Keratinocyte (primary cell): Measurements from ENCODE around the gene ZNF169. TPM values are rescaled to one million over a fixed set of nuclear protein-coding genes. Genes with fewer than 3 reads are reported as not detected.

Experiments used
- DNase-seq: peaks from one replicate; pipeline ENCODE4 v3.0.0-alpha.2; 2011; ENCODE audit warnings: low read depth, missing footprints, low spot score
- FAIRE-seq: peaks from 2 replicates; lab custom pipeline; 2011; peaks lifted over from hg19 to GRCh38; lab: Jason Lieb, UNC
- H2AFZ ChIP-seq: 2 replicates; pipeline ENCODE4 v1.6.0; 2012; ENCODE audit warnings: low read length, control low read depth, inconsistent platforms; ENCODE audit not compliant: control insufficient read depth
- H3K27ac ChIP-seq: 2 replicates; pipeline ENCODE4 v1.5.1; 2011; ENCODE audit warnings: low read length; ENCODE audit not compliant: control insufficient read depth, insufficient read depth
- H3K27me3 ChIP-seq: 3 replicates; pipeline ENCODE4 v1.6.0; 2011; ENCODE audit warnings: low read length; ENCODE audit not compliant: control insufficient read depth, insufficient read depth; ENCODE audit errors: extremely low read depth
- H3K36me3 ChIP-seq, 2 experiments: 2 replicates in 1 of 2; 3 replicates in 1 of 2; pipeline ENCODE4 v1.5.1; 2011; ENCODE audit warnings: low read length in 2 of 2, mild to moderate bottlenecking in 1 of 2; ENCODE audit not compliant: control insufficient read depth in 2 of 2, insufficient read depth in 2 of 2; ENCODE audit errors: extremely low read depth in 1 of 2
- H3K4me1 ChIP-seq: 3 replicates; pipeline ENCODE4 v1.5.1; 2011; ENCODE audit warnings: low read length; ENCODE audit not compliant: control insufficient read depth, insufficient read depth; ENCODE audit errors: extremely low read depth
- H3K4me2 ChIP-seq: 3 replicates; pipeline ENCODE4 v1.6.0; 2011; ENCODE audit warnings: low read depth, low read length; ENCODE audit not compliant: control insufficient read depth, insufficient read depth; ENCODE audit errors: extremely low read depth
- H3K4me3 ChIP-seq, 3 experiments: fragments of 200-600 bp in 1 of 3; sonication (generic) in 1 of 3; 2 replicates in 2 of 3; 3 replicates in 1 of 3; pipeline ENCODE4 v1.5.1; 2011 to 2016; ENCODE audit warnings: low read length in 3 of 3, mild to moderate bottlenecking in 3 of 3, control low read depth in 2 of 3, inconsistent platforms in 1 of 3, low read depth in 1 of 3, mixed read lengths in 1 of 3, mixed run types in 1 of 3, moderate library complexity in 1 of 3; ENCODE audit not compliant: control insufficient read depth in 2 of 3, insufficient read depth in 2 of 3; ENCODE audit errors: extremely low read depth in 1 of 3
- H3K79me2 ChIP-seq: 2 replicates; pipeline ENCODE4 v1.6.0; 2012; ENCODE audit warnings: low read length; ENCODE audit not compliant: control insufficient read depth, insufficient read depth
- H3K9ac ChIP-seq: 3 replicates; pipeline ENCODE4 v1.6.0; 2011; ENCODE audit warnings: low read length; ENCODE audit not compliant: control insufficient read depth, insufficient read depth; ENCODE audit errors: extremely low read depth
- H3K9me1 ChIP-seq: 3 replicates; pipeline ENCODE4 v1.6.0; 2011; ENCODE audit warnings: low read length; ENCODE audit not compliant: control insufficient read depth, insufficient read depth; ENCODE audit errors: extremely low read depth
- H3K9me3 ChIP-seq: 2 replicates; pipeline ENCODE4 v1.5.1; 2012; ENCODE audit warnings: low read depth, low read length; ENCODE audit not compliant: control insufficient read depth
- H4K20me1 ChIP-seq: 3 replicates; pipeline ENCODE4 v1.6.0; 2011; ENCODE audit warnings: low read length; ENCODE audit not compliant: control insufficient read depth, insufficient read depth; ENCODE audit errors: extremely low read depth
- EZH2 ChIP-seq: IDR thresholded peaks from one replicate; pipeline ENCODE4 v1.6.1; 2012; ENCODE audit warnings: inconsistent platforms, mild to moderate bottlenecking, low read length, moderate library complexity
- dilution Hi-C: fragments of 300-500 bp; cut with MboI; formaldehyde crosslinking; loops from one replicate; pipeline ENCODE4 v1.7.0; 2020; ENCODE audit warnings: low sequenced_read_pairs; ENCODE audit not compliant: extremely low pct_ligation_motif_present
- polyA plus RNA-seq, 5 experiments: library from polyadenylated mRNA; depleted of rRNA in 3 of 5; stranded (reverse) in 3 of 5; stranded (forward) in 1 of 5; unstranded in 1 of 5; fragments of >200 nt; gene quantifications; 1 replicate in 1 of 5; 2 replicates in 3 of 5; 3 replicates in 1 of 5; pipeline versions ENCODE4 v1.2.1 to v1.2.3, GENCODE V29; 2011 to 2012; ENCODE audit warnings: missing spikeins in 2 of 5, low read depth in 1 of 5, low replicate concordance in 1 of 5
- TF ChIP-seq, protein P1 (sequence below), 3 experiments: IDR thresholded peaks in 1 of 3; conservative IDR thresholded peaks in 1 of 3; optimal IDR thresholded peaks in 1 of 3; 2 replicates in 2 of 3; 3 replicates in 1 of 3; pipeline versions ENCODE3 to v1.5.1; 2011; ENCODE audit warnings: low read length in 3 of 3, mild to moderate bottlenecking in 3 of 3, moderate library complexity in 2 of 3, control low read depth in 1 of 3, inconsistent platforms in 1 of 3; ENCODE audit not compliant: insufficient read depth in 2 of 3; ENCODE audit errors: extremely low read depth in 1 of 3

ZNF169 gene
- polyA plus RNA-seq, 1 donor (not counting 4 experiments of a cell fraction or from before 2014, with no cell fraction given): 3.7 TPM

DNA sequence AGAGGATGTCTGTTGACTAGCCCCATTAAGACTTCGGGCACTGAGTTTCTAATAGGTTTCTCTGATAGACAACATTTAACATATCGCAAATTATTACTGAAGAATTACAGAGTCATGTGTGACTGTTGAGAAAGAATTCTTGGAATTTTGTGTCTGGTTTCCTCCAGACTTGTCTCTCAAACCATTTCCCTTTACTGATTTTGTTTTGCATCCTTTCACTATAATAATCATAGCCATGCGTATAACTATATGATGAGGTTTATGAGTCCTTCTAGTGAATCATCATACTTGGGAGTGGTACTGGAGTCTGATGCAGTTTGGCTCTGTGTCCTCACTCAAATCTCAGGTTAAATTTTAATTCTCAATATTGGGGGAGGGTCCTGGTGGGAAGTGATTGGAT is 27.0 kb downstream of the ZNF169 start:
- H3K4me3 ChIP-seq: no peak overlapping the region
- no peak overlapping the region for H3K9ac ChIP-seq
- no peak overlapping the region for H3K4me2 ChIP-seq
- no peaks in the 10 kb centered on the region for H3K9me1 ChIP-seq
- TF ChIP-seq, protein P1, sequence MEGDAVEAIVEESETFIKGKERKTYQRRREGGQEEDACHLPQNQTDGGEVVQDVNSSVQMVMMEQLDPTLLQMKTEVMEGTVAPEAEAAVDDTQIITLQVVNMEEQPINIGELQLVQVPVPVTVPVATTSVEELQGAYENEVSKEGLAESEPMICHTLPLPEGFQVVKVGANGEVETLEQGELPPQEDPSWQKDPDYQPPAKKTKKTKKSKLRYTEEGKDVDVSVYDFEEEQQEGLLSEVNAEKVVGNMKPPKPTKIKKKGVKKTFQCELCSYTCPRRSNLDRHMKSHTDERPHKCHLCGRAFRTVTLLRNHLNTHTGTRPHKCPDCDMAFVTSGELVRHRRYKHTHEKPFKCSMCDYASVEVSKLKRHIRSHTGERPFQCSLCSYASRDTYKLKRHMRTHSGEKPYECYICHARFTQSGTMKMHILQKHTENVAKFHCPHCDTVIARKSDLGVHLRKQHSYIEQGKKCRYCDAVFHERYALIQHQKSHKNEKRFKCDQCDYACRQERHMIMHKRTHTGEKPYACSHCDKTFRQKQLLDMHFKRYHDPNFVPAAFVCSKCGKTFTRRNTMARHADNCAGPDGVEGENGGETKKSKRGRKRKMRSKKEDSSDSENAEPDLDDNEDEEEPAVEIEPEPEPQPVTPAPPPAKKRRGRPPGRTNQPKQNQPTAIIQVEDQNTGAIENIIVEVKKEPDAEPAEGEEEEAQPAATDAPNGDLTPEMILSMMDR (optimal IDR thresholded peaks at IDR 0.05 in 1 of 3, IDR thresholded peaks at IDR 0.05 in 1 of 3, conservative IDR thresholded peaks at IDR 0.05 in 1 of 3; ENCODE audit: extremely low read depth in 1 of 3, insufficient read depth in 2 of 3, low read length in 3 of 3): no peak
- no peak for TF ChIP-seq EZH2
- no peaks in the 10 kb centered on the region for H3K9me3 ChIP-seq
- no peak overlapping the region for H2AFZ ChIP-seq
- no peaks in the 10 kb centered on the region for H3K79me2 ChIP-seq
- no peaks in the 10 kb centered on the region for H3K4me1 ChIP-seq
- no peaks in the 10 kb centered on the region for H4K20me1 ChIP-seq
- H3K27me3 ChIP-seq: no peaks in the 10 kb centered on the region
- DNase-seq (no peak), FAIRE-seq (no peak)
- peaks cover 0 to 1% of the 10 kb centered on the region in 2 experiments for H3K36me3 ChIP-seq
- dilution Hi-C loops: no loop called here
- no peak overlapping the region for H3K27ac ChIP-seq

DNA sequence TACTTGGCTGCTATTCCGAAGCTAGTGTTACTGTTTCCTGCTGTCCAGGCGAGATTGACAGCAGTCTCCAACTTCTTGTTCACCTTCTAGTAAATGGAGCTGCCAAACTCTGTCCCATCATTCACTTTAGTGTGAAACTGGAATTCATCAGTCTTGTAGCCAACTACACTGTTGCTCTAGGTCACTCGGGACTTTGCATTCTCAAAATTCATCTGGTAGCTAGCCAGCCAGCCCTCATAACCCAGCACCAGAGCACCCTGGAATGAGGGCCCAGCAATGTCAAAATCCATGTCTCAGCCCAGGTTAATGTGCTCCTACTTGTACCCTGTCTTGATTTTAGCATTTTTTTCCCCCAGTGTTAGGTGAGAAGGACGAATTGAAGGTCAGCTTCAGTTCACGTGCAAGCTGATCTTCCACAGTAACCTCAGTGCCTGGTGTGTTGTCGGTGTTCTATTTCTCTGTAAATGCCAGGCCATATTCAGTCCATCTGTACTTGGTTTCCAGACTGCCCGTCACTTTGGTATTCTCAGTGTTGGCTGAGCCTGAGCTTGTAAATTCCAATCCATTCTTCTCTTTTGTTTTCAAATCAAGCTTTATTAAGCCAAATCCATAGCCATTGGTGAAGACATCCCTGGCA is 28.9 kb downstream of the ZNF169 start:
- DNase-seq: no peak
- FAIRE-seq: no peak
- dilution Hi-C loops: no loop called here
- Histone ChIP-seq H3K36me3 (peaks cover 0 to 1% of the 10 kb centered on the region in 2 experiments), H3K4me1 (no peaks in the 10 kb centered on the region), H3K9ac (no peak overlapping the region), H3K79me2 (no peaks in the 10 kb centered on the region), H3K9me3 (no peaks in the 10 kb centered on the region), H3K9me1 (no peaks in the 10 kb centered on the region), H3K27ac (no peak overlapping the region), H3K27me3 (no peaks in the 10 kb centered on the region), H2AFZ (no peak overlapping the region), H3K4me3 (no peak overlapping the region), H4K20me1 (no peaks in the 10 kb centered on the region), H3K4me2 (no peak overlapping the region)
- TF ChIP-seq EZH2: no peak
- TF ChIP-seq, protein P1 (optimal IDR thresholded peaks at IDR 0.05 in 1 of 3, IDR thresholded peaks at IDR 0.05 in 1 of 3, conservative IDR thresholded peaks at IDR 0.05 in 1 of 3; ENCODE audit: extremely low read depth in 1 of 3, insufficient read depth in 2 of 3, low read length in 3 of 3): no peak
